Measurements from ENCODE around the gene B4GALT5.
A peak's percentile ranks its signal among the peaks of the same experiment; 100 is the strongest.

GRCh38 chr20:49591217-49591865, 122.3 kb downstream of the B4GALT5 start:
- TF ChIP-seq CTCF (IDR thresholded peaks at IDR 0.05) (no peak), POLR2A (IDR thresholded peaks at IDR 0.05) (no peak), POLR2AphosphoS5 (IDR thresholded peaks at IDR 0.05) (peak in 1 of 3 donors; percentile 23)

Measured in breast epithelium (tissue), 3 donors.